ENCODE measurements around the gene PARN. TPM values are rescaled to one million over a fixed set of nuclear protein-coding genes. Genes with fewer than 3 reads are reported as not detected.
"Not testable (repeated sequence)": the region's sequence is repeated elsewhere in the genome, so short reads cannot be mapped to it uniquely, and the experiment has no call there.

PARN gene
- total and polyA plus RNA-seq, 8 donors, result 9.9 to 75.3 (median 24.2) TPM

- H3K27ac ChIP-seq, result peak overlapping the region in 1 of 5 donors; percentile 17
- no peaks in the 10 kb centered on the region for H3K27me3 ChIP-seq
- 43 to 59% (median 51%) methylated on average over 32 to 43 of the region's 43 CpGs for WGBS, 5 donors
- intact Hi-C loops (cut with DNase I; ENCODE audit: low total_unique reads), result no loop called here
- no peaks in the 10 kb centered on the region for H3K9me3 ChIP-seq
- H3K4me1 ChIP-seq, result peaks cover 0 to 5% (median 0%) of the 10 kb centered on the region in 4 donors
- DNase-seq, result peak; percentile 33 to 38
- H3K36me3 ChIP-seq, result no peaks in the 10 kb centered on the region
- no peak overlapping the region for H3K4me3 ChIP-seq
- TF ChIP-seq POLR2A (IDR thresholded peaks at IDR 0.05), result no peak
- no peak for TF ChIP-seq EP300 (IDR thresholded peaks at IDR 0.05)
- TF ChIP-seq POLR2AphosphoS5 (IDR thresholded peaks at IDR 0.05), result no peak
- no peak for TF ChIP-seq CTCF (IDR thresholded peaks at IDR 0.05)
These were observed 224.2 kb downstream of the PARN start for GRCh38 chr16:14405611-14406537.

- H3K27me3 ChIP-seq; H3K4me3 ChIP-seq; DNase-seq; H3K36me3 ChIP-seq; H3K27ac ChIP-seq; H3K9me3 ChIP-seq; intact Hi-C loops (cut with DNase I; ENCODE audit: low total_unique reads): not testable (repeated sequence)
- H3K4me1 ChIP-seq, result peaks cover 0 to 14% (median 7%) of the 10 kb centered on the region in 4 donors
- 77 to 83% (median 80%) methylated on average over 8 of the region's 8 CpGs for WGBS, 5 donors
These were observed 227.1 kb downstream of the PARN start for GRCh38 chr16:14403001-14403389.

GRCh38 chr16:14402114-14403000 lies 227.7 kb downstream of the PARN start:
- H3K27ac ChIP-seq; H3K36me3 ChIP-seq; H3K27me3 ChIP-seq; DNase-seq; H3K9me3 ChIP-seq; intact Hi-C loops (cut with DNase I; ENCODE audit: low total_unique reads); H3K4me3 ChIP-seq: not testable (repeated sequence)
- peaks cover 0 to 14% (median 7%) of the 10 kb centered on the region in 4 donors for H3K4me1 ChIP-seq
- 80 to 87% (median 83%) methylated on average over 15 of the region's 15 CpGs for WGBS, 5 donors

- H3K27ac ChIP-seq; intact Hi-C loops (cut with DNase I; ENCODE audit: low total_unique reads); H3K36me3 ChIP-seq; DNase-seq; H3K9me3 ChIP-seq; H3K4me3 ChIP-seq; H3K27me3 ChIP-seq: not testable (repeated sequence)
- H3K4me1 ChIP-seq, result peaks cover 0 to 14% (median 7%) of the 10 kb centered on the region in 4 donors
- WGBS, 5 donors, result 41 to 69% (median 47%) methylated on average over 3 to 8 of the region's 8 CpGs
These were observed 228.4 kb downstream of the PARN start for GRCh38 chr16:14401711-14402061.

- H3K36me3 ChIP-seq; H3K4me3 ChIP-seq; intact Hi-C loops (cut with DNase I; ENCODE audit: low total_unique reads); H3K27ac ChIP-seq; H3K27me3 ChIP-seq; H3K9me3 ChIP-seq; DNase-seq: not testable (repeated sequence)
- WGBS, 5 donors, result 73 to 81% (median 80%) methylated on average over 11 to 12 of the region's 12 CpGs
- peaks cover 0 to 14% (median 7%) of the 10 kb centered on the region in 4 donors for H3K4me1 ChIP-seq
These were observed 228.9 kb downstream of the PARN start for GRCh38 chr16:14400978-14401710.

Measured in stomach (tissue), 9 donors.